Left ventricle myocardium inferior (tissue), 1 donor: Measurements from ENCODE around the gene PDE5A. TPM values are rescaled to one million over a fixed set of nuclear protein-coding genes. Genes with fewer than 3 reads are reported as not detected.

Experiments
- DNase-seq: peaks from one replicate; pipeline ENCODE4 v3.0.0-alpha.2; 2020
- H3K27ac ChIP-seq: fragments of 200-600 bp; replicated peaks from 2 replicates; pipeline ENCODE4 v1.8.0; 2021
- H3K27me3 ChIP-seq: fragments of 200-600 bp; 2 replicates; pipeline ENCODE4 v1.8.0; 2021; ENCODE audit warnings: low read depth
- H3K36me3 ChIP-seq: fragments of 200-600 bp; 2 replicates; pipeline ENCODE4 v1.8.0; 2021
- H3K4me1 ChIP-seq: fragments of 200-600 bp; 2 replicates; pipeline ENCODE4 v1.8.0; 2021
- H3K4me3 ChIP-seq: fragments of 200-600 bp; 2 replicates; pipeline ENCODE4 v1.8.0; 2021; ENCODE audit warnings: mild to moderate bottlenecking, moderate library complexity
- H3K9me3 ChIP-seq: fragments of 200-600 bp; replicated peaks from 2 replicates; pipeline ENCODE4 v1.8.0; 2021
- intact Hi-C: fragments of 100-400 bp; cut with micrococcal nuclease; formaldehyde crosslinking; loops from one replicate; pipeline ENCODE4 v1.11.0; 2022
- total RNA-seq: library from RNA; stranded (reverse); fragmentation: NEBNext Ultra II Directional; extraction: Animal tissue kit (Norgen Biotek cat#: 25700); gene quantifications from one replicate; pipeline ENCODE4 v1.2.1, GENCODE V29; 2021
- TF ChIP-seq, protein P1 (sequence below): fragments of 200-600 bp; IDR thresholded peaks from 2 replicates; pipeline ENCODE4 v1.8.0; 2021; ENCODE audit warnings: antibody characterized with exemption, mild to moderate bottlenecking, borderline replicate concordance
- donor health status: DM: no; HTN: yes; CAD: no; lungs with severe emphysema.

PDE5A gene
- total RNA-seq, 1 donor from 2014 or later: 8.2 TPM

DNA sequence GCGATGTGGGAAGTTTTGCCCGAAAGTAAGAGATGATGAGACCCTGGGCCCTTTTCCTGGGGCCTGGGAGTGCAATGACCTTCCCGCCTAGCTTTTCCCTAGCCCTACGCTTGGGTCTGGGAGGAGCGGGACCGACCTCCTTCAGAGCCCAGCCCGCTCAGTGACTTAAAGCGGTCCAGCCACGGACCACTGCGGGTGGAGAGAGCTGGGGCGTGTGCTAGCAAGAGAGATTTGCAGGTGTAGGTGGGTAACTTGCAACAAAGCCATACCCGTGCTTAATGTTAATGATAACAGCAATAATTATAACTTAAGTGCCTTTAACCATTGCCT is 503 bp upstream of the PDE5A start:
- intact Hi-C loops: no loop called here
- TF ChIP-seq, protein P1, sequence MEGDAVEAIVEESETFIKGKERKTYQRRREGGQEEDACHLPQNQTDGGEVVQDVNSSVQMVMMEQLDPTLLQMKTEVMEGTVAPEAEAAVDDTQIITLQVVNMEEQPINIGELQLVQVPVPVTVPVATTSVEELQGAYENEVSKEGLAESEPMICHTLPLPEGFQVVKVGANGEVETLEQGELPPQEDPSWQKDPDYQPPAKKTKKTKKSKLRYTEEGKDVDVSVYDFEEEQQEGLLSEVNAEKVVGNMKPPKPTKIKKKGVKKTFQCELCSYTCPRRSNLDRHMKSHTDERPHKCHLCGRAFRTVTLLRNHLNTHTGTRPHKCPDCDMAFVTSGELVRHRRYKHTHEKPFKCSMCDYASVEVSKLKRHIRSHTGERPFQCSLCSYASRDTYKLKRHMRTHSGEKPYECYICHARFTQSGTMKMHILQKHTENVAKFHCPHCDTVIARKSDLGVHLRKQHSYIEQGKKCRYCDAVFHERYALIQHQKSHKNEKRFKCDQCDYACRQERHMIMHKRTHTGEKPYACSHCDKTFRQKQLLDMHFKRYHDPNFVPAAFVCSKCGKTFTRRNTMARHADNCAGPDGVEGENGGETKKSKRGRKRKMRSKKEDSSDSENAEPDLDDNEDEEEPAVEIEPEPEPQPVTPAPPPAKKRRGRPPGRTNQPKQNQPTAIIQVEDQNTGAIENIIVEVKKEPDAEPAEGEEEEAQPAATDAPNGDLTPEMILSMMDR: peak; percentile 6
- H3K27me3 ChIP-seq: no peaks in the 10 kb centered on the region

DNA sequence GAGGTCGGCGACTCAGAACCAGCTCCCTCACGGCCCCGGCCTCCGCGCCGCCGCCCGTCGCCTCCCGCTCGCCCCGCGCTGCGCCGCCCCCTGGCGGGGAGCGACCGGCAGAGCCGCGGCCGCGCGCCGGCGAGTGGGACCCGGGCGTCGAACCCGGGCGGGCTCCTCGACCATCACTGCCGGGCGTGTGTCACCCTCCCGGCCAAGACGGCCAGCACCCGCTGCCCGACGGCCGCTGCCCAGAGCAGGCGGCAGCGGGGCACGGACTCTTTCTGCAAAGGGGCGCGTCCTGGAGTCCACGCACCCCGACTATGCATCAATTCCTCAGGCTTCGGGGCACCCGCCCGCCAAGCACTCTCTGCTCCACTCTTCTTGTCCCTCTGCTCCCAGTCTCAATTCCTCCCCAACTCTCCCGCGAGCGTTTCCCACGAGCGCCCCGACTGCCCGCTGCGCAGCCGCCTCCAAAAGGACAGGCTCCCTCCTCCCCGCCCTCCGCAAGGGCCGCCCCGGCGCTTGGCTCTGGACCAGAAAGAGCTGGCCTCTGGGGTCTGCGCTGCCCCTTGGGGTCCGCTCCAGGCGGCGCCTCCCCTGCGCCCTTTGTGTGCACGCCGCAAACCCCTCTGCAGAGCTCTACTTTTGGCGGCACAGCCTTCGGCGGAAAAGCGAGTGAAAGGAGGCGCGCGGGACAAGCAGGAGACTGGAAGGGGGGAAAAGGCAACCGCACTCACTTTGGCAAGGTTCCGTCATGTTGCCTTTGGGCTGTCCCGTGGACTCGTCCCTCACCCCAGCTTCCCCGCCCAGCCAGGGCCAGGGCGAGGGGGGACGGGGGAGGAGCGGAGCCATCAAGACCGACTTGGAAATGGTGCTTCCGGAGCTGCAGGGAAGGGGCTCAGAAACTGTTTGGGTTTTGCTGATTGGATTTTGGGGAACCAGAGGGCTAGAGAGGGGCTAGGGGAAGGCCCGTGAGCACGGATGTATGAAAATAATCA is 1.0 kb downstream of the PDE5A start:
- no peaks in the 10 kb centered on the region for H3K9me3 ChIP-seq
- TF ChIP-seq, protein P1: peak; percentile 69
- H3K4me3 ChIP-seq: peak overlapping the region; percentile 89
- DNase-seq: peak; percentile 62
- H3K27ac ChIP-seq: peak overlapping the region; percentile 90
- intact Hi-C loops: no loop called here
- peaks cover 28% of the 10 kb centered on the region for H3K4me1 ChIP-seq
- no peaks in the 10 kb centered on the region for H3K36me3 ChIP-seq
- H3K27me3 ChIP-seq: no peaks in the 10 kb centered on the region

More for the DNA sequence above, 503 bp upstream of the PDE5A start:
- peak overlapping the region; percentile 89 for H3K4me3 ChIP-seq
- peaks cover 28% of the 10 kb centered on the region for H3K4me1 ChIP-seq
- H3K36me3 ChIP-seq: no peaks in the 10 kb centered on the region
- DNase-seq: no peak
- no peaks in the 10 kb centered on the region for H3K9me3 ChIP-seq
- peak overlapping the region; percentile 90 for H3K27ac ChIP-seq

DNA sequence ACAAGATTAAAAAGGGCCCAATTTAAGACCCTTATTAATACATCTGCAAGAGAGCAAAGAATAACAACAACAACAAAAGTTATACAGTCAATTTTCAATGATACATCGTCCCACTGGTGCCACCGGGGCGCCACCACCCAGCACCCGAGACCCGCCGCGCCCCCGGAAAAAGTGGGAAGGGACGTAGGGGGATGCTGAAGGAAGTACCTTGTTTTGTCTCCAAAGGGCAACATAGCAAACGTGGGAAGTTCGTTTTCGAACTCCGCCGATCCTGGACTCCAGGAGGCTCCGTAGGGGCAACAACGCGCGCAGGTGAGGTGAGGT is 1.7 kb downstream of the PDE5A start:
- TF ChIP-seq, protein P1: no peak
- Histone ChIP-seq H3K27me3 (no peaks in the 10 kb centered on the region), H3K36me3 (no peaks in the 10 kb centered on the region), H3K4me1 (peaks cover 28% of the 10 kb centered on the region), H3K4me3 (peak overlapping the region; percentile 89), H3K9me3 (no peaks in the 10 kb centered on the region), H3K27ac (peak overlapping the region; percentile 90)
- intact Hi-C loops: no loop called here
- no peak for DNase-seq

DNA sequence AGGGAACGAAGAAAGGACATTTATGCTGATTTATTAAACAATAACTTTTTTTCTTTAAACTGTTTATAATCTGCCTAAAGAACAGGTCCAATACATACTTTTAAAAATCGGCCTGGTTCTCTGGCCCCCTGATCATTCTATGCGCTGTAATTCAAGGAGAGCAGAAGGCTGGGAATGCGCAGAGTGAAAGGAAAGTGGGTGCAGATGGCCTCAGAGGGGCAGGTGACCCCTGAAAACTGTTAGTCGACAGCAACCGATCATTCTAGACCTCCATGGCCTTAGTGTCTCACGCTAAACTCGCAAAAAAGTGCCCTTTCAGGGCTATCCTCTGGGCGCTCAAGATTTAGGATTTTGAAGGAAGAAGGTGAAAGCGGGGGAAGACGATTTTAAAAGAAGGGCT is 2.2 kb downstream of the PDE5A start:
- no peak for DNase-seq
- TF ChIP-seq, protein P1: no peak
- H3K27ac ChIP-seq: peak overlapping the region; percentile 90
- H3K9me3 ChIP-seq: no peaks in the 10 kb centered on the region
- peaks cover 28% of the 10 kb centered on the region for H3K4me1 ChIP-seq
- H3K36me3 ChIP-seq: no peaks in the 10 kb centered on the region
- intact Hi-C loops: no loop called here
- H3K4me3 ChIP-seq: peak overlapping the region; percentile 89
- H3K27me3 ChIP-seq: no peaks in the 10 kb centered on the region

DNA sequence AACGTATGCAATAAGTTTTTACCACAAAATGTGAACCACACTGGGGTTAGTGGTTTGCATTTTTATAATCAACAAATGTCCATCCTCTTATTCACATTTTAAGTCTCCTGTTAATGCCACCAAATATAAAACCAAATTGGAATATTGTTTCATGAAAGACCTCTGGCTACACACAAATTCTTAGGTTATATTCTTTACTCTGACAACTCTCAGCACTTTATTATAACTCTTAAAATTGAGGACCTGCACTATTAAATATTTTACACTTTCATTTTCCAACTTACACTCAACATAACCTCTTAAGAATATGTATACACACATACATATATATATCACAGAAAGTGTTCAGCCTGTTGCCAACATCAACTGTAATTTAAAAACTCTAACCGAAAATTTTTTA is 2.8 kb downstream of the PDE5A start:
- TF ChIP-seq, protein P1: no peak
- Histone ChIP-seq H3K36me3 (no peaks in the 10 kb centered on the region), H3K27ac (peak overlapping the region; percentile 90), H3K4me1 (peaks cover 32% of the 10 kb centered on the region), H3K27me3 (no peaks in the 10 kb centered on the region), H3K9me3 (no peaks in the 10 kb centered on the region), H3K4me3 (peak overlapping the region; percentile 89)
- intact Hi-C loops: no loop called here
- DNase-seq: no peak
